Neural cell (in vitro differentiated cells): ENCODE results near the gene SLC26A5.

Experiments used
- EP300 ChIP-seq: fragments of 450-650 bp; conservative IDR thresholded peaks from 2 replicates; pipeline ENCODE4 v1.6.1; 2014; ENCODE audit warnings: antibody characterized with exemption, mild to moderate bottlenecking, moderate library complexity; ENCODE audit not compliant: poor library complexity, severe bottlenecking
- EZH2 ChIP-seq: fragments of 200-600, 300-800 bp; shearing (Covaris generic), sonication (generic); IDR thresholded peaks from 2 replicates; pipeline ENCODE4 v1.6.1; 2014; ENCODE audit warnings: antibody characterized with exemption, low read length, borderline replicate concordance, mild to moderate bottlenecking; ENCODE audit not compliant: insufficient read depth, poor library complexity, severe bottlenecking
- MXI1 ChIP-seq: fragments of 450-650 bp; conservative IDR thresholded peaks from 2 replicates; pipeline ENCODE4 v1.6.1; 2014; ENCODE audit warnings: antibody characterized with exemption, mild to moderate bottlenecking; ENCODE audit not compliant: poor library complexity, severe bottlenecking
- POLR2AphosphoS5 ChIP-seq: IDR thresholded peaks from 2 replicates; pipeline ENCODE4 v1.6.1; 2012
- REST ChIP-seq: IDR thresholded peaks from 2 replicates; pipeline ENCODE4 v1.6.1; 2012; ENCODE audit warnings: borderline replicate concordance
- TF ChIP-seq, protein P1 (sequence below): fragments of 450-650 bp; IDR thresholded peaks from 2 replicates; pipeline ENCODE4 v1.5.1; 2014; ENCODE audit warnings: antibody characterized with exemption, mild to moderate bottlenecking, moderate library complexity; ENCODE audit not compliant: poor library complexity, severe bottlenecking

- TF ChIP-seq, protein P1, sequence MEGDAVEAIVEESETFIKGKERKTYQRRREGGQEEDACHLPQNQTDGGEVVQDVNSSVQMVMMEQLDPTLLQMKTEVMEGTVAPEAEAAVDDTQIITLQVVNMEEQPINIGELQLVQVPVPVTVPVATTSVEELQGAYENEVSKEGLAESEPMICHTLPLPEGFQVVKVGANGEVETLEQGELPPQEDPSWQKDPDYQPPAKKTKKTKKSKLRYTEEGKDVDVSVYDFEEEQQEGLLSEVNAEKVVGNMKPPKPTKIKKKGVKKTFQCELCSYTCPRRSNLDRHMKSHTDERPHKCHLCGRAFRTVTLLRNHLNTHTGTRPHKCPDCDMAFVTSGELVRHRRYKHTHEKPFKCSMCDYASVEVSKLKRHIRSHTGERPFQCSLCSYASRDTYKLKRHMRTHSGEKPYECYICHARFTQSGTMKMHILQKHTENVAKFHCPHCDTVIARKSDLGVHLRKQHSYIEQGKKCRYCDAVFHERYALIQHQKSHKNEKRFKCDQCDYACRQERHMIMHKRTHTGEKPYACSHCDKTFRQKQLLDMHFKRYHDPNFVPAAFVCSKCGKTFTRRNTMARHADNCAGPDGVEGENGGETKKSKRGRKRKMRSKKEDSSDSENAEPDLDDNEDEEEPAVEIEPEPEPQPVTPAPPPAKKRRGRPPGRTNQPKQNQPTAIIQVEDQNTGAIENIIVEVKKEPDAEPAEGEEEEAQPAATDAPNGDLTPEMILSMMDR = no peak
- TF ChIP-seq REST (no peak), EP300 (no peak), POLR2AphosphoS5 (no peak), MXI1 (no peak), EZH2 (no peak)
Measured at GRCh38 chr7:103423467-103424179, 22.4 kb downstream of the SLC26A5 start.
